GM23338 (cell line): ENCODE measurements around the gene TMEM178B. TPM values are rescaled to one million over a fixed set of nuclear protein-coding genes. Genes with fewer than 3 reads are reported as not detected.
A peak's percentile ranks its signal among the peaks of the same experiment; 100 is the strongest.

Source experiments
- ATAC-seq: fragments of 200-7000 bp; cut with Tn5 transposase; 3 replicates; pipeline ENCODE4 v1.9.1; 2020
- DNase-seq: peaks from one replicate; pipeline ENCODE4 v3.0.0-alpha.2; 2015; ENCODE audit warnings: low spot score
- H2AFZ ChIP-seq: fragments of 200-600 bp; sonication (generic); 2 replicates; pipeline ENCODE4 v1.8.0; 2016; ENCODE audit warnings: antibody characterized with exemption, mild to moderate bottlenecking, moderate library complexity
- H3F3A ChIP-seq: fragments of 200-600 bp; sonication (generic); replicated peaks from 2 replicates; pipeline ENCODE4 v1.8.0; 2017; ENCODE audit warnings: antibody characterized with exemption, mixed run types, low read depth
- H3K27ac ChIP-seq: fragments of 200-600 bp; sonication (generic); 2 replicates; pipeline ENCODE4 v1.6.1; 2016; ENCODE audit warnings: low read depth
- H3K27me3 ChIP-seq: fragments of 200-600 bp; sonication (generic); 2 replicates; pipeline ENCODE4 v1.8.0; 2016; ENCODE audit warnings: mild to moderate bottlenecking, mixed run types, moderate library complexity; ENCODE audit not compliant: insufficient read depth
- H3K36me3 ChIP-seq: fragments of 200-600 bp; sonication (generic); 2 replicates; pipeline ENCODE4 v1.8.0; 2016; ENCODE audit warnings: mild to moderate bottlenecking; ENCODE audit not compliant: insufficient read depth
- H3K4me1 ChIP-seq: fragments of 200-600 bp; sonication (generic); 2 replicates; pipeline ENCODE4 v1.8.0; 2016; ENCODE audit warnings: mild to moderate bottlenecking, moderate library complexity; ENCODE audit not compliant: insufficient read depth
- H3K4me2 ChIP-seq: fragments of 200-600 bp; sonication (generic); 2 replicates; pipeline ENCODE4 v1.7.1; 2017; ENCODE audit warnings: mixed run types
- H3K4me3 ChIP-seq: fragments of 200-600 bp; sonication (generic); 2 replicates; pipeline ENCODE4 v1.6.1; 2016; ENCODE audit warnings: mixed run types
- H3K79me2 ChIP-seq: fragments of 200-600 bp; sonication (generic); replicated peaks from 2 replicates; pipeline ENCODE4 v1.8.0; 2017; ENCODE audit warnings: mild to moderate bottlenecking; ENCODE audit not compliant: insufficient read depth
- H3K9me2 ChIP-seq: fragments of 200-600 bp; sonication (generic); 2 replicates; pipeline ENCODE4 v1.8.0; 2017; ENCODE audit not compliant: insufficient read depth
- H4K20me1 ChIP-seq: fragments of 200-600 bp; sonication (generic); replicated peaks from 2 replicates; pipeline ENCODE4 v1.8.0; 2017; ENCODE audit warnings: mild to moderate bottlenecking; ENCODE audit not compliant: insufficient read depth
- H3K27ac Mint-ChIP-seq: 2 replicates; pipeline ENCODE4 v1.8.0; 2020; ENCODE audit warnings: inconsistent platforms, mild to moderate bottlenecking, moderate library complexity, mixed read lengths
- H3K27me3 Mint-ChIP-seq: 3 replicates; pipeline ENCODE4 v1.8.0; 2022; ENCODE audit warnings: low read depth, mild to moderate bottlenecking, moderate library complexity, mixed read lengths, inconsistent platforms; ENCODE audit not compliant: insufficient read depth, poor library complexity
- H3K36me3 Mint-ChIP-seq: 3 replicates; pipeline ENCODE4 v1.8.0; 2021; ENCODE audit warnings: low read depth, mild to moderate bottlenecking, inconsistent platforms, moderate library complexity, mixed read lengths
- H3K4me1 Mint-ChIP-seq: 3 replicates; pipeline ENCODE4 v1.8.0; 2020; ENCODE audit warnings: mild to moderate bottlenecking, inconsistent platforms, mixed read lengths
- H3K4me3 Mint-ChIP-seq: 3 replicates; pipeline ENCODE4 v1.8.0; 2021; ENCODE audit warnings: moderate library complexity, mild to moderate bottlenecking, inconsistent platforms, mixed read lengths
- H3K9me3 Mint-ChIP-seq: 3 replicates; pipeline ENCODE4 v1.8.0; 2020; ENCODE audit warnings: moderate library complexity, mild to moderate bottlenecking, inconsistent platforms, mixed read lengths
- CREB1 ChIP-seq: fragments of 250-450 bp; sonication (Bioruptor Pico); IDR thresholded peaks from 2 replicates; pipeline ENCODE4 v1.5.0; 2020; ENCODE audit warnings: low read depth, mild to moderate bottlenecking, moderate library complexity
- ETS1 ChIP-seq: IDR thresholded peaks from 2 replicates; pipeline ENCODE4 v1.6.1; 2016; ENCODE audit warnings: antibody characterized with exemption
- EZH2 ChIP-seq: fragments of 200-600 bp; sonication (generic); IDR thresholded peaks from one replicate; pipeline ENCODE4 v1.8.0; 2017; ENCODE audit warnings: antibody characterized with exemption, mild to moderate bottlenecking, low read depth; ENCODE audit not compliant: unreplicated experiment
- EZH2phosphoT487 ChIP-seq: fragments of 200-600 bp; sonication (generic); IDR thresholded peaks from one replicate; pipeline ENCODE4 v1.8.1; 2018; ENCODE audit warnings: antibody characterized with exemption; ENCODE audit not compliant: unreplicated experiment
- JUNB ChIP-seq: IDR thresholded peaks from one replicate; pipeline ENCODE4 v1.6.1; 2016; ENCODE audit warnings: antibody characterized with exemption; ENCODE audit not compliant: unreplicated experiment
- NANOG ChIP-seq: IDR thresholded peaks from 2 replicates; pipeline ENCODE4 v1.6.1; 2016; ENCODE audit warnings: antibody characterized with exemption, borderline replicate concordance
- POLR2AphosphoS5 ChIP-seq: IDR thresholded peaks from 2 replicates; pipeline ENCODE4 v1.6.1; 2016; ENCODE audit warnings: antibody characterized with exemption, low read depth
- STAT1 ChIP-seq: IDR thresholded peaks from one replicate; pipeline ENCODE4 v1.6.1; 2016; ENCODE audit warnings: antibody characterized with exemption; ENCODE audit not compliant: unreplicated experiment
- ZNF114 ChIP-seq: fragments of 250-450 bp; sonication (Bioruptor Pico); IDR thresholded peaks from 2 replicates; pipeline ENCODE4 v1.5.0; 2020; ENCODE audit warnings: mild to moderate bottlenecking, moderate library complexity
- ZNF331 ChIP-seq: fragments of 250-450 bp; sonication (Bioruptor Pico); IDR thresholded peaks from 2 replicates; pipeline ENCODE4 v1.5.0; 2020; ENCODE audit warnings: low read depth, mild to moderate bottlenecking, moderate library complexity
- ZNF462 ChIP-seq: fragments of 250-450 bp; sonication (Bioruptor Pico); IDR thresholded peaks from 2 replicates; pipeline ENCODE4 v1.5.0; 2020; ENCODE audit warnings: mild to moderate bottlenecking, moderate library complexity
- polyA plus RNA-seq: library from polyadenylated mRNA; unstranded; fragments of >200 nt; fragmentation: Nextera tagmentation; extraction: Ambion mirVana; gene quantifications from 2 replicates; pipeline ENCODE4 v1.2.1, GENCODE V29; 2016
- total RNA-seq: library from RNA; depleted of rRNA; stranded (reverse); fragments of >200 nt; shearing (Covaris generic); gene quantifications from 2 replicates; pipeline ENCODE4 v1.2.3, GENCODE V29; 2014
- TF ChIP-seq, protein P1 (sequence below): IDR thresholded peaks from one replicate; pipeline ENCODE4 v1.6.1; 2018; ENCODE audit warnings: antibody characterized with exemption; ENCODE audit not compliant: unreplicated experiment
- TF ChIP-seq, protein P2 (sequence below), 2 experiments: fragments of 200-600 bp in 1 of 2; sonication (generic) in 1 of 2; conservative IDR thresholded peaks; 2 replicates each; pipeline versions ENCODE4 v1.5.1 to v1.6.1; 2016 to 2017; ENCODE audit warnings: antibody characterized with exemption in 2 of 2, low read depth in 2 of 2, mild to moderate bottlenecking in 2 of 2, moderate library complexity in 1 of 2

TMEM178B gene
- total and polyA plus RNA-seq, 2 experiments from 2014 or later: 4.9 to 15.6 TPM

DNA sequence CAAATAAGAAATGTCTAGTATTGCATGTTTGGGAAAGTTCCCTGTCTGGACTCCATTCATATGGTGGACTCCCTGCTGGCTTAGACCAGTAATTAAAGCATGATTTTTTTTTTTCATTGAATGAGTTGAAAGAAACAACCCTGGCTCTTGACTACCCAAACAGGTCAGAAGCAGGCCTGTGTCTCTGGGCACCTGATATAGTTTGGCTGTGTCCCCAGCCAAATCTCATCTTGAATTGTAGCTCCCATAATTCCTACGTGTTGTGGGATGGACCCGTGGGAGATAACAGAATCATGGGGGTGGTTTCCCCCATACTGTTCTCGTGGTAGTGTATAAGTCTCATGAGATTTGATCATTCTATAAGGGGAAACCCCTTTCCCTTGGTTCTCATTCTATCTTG, 206.2 kb downstream of the TMEM178B start:
- no peaks in the 10 kb centered on the region for H4K20me1 ChIP-seq
- no peak overlapping the region for H3K27ac ChIP-seq
- DNase-seq: no peak
- H3K4me1 ChIP-seq: no peaks in the 10 kb centered on the region
- Mint-ChIP-seq H3K4me1 (peaks cover 14% of the 10 kb centered on the region; the same call in 2 of the 3 replicates), H3K27me3 (peaks cover 2% of the 10 kb centered on the region), H3K9me3 (no peaks in the 10 kb centered on the region), H3K27ac (peak overlapping the region; percentile 31; the same call in 1 of the 2 replicates), H3K36me3 (no peaks in the 10 kb centered on the region), H3K4me3 (no peak overlapping the region)
- H2AFZ ChIP-seq: no peak overlapping the region
- H3K36me3 ChIP-seq: no peaks in the 10 kb centered on the region
- H3K79me2 ChIP-seq: no peaks in the 10 kb centered on the region; the same call in 1 of the 2 replicates
- no peaks in the 10 kb centered on the region for H3F3A ChIP-seq
- 0 out of 2 replicates have a peak, but pooled peaks cover 2% of the 10 kb centered on the region for H3K9me2 ChIP-seq
- no peaks in the 10 kb centered on the region for H3K27me3 ChIP-seq
- no peak overlapping the region for H3K4me2 ChIP-seq
- ATAC-seq: no peak
- no peak for TF ChIP-seq POLR2AphosphoS5
- no peak for TF ChIP-seq STAT1
- TF ChIP-seq EZH2phosphoT487: no peak
- TF ChIP-seq, protein P1, sequence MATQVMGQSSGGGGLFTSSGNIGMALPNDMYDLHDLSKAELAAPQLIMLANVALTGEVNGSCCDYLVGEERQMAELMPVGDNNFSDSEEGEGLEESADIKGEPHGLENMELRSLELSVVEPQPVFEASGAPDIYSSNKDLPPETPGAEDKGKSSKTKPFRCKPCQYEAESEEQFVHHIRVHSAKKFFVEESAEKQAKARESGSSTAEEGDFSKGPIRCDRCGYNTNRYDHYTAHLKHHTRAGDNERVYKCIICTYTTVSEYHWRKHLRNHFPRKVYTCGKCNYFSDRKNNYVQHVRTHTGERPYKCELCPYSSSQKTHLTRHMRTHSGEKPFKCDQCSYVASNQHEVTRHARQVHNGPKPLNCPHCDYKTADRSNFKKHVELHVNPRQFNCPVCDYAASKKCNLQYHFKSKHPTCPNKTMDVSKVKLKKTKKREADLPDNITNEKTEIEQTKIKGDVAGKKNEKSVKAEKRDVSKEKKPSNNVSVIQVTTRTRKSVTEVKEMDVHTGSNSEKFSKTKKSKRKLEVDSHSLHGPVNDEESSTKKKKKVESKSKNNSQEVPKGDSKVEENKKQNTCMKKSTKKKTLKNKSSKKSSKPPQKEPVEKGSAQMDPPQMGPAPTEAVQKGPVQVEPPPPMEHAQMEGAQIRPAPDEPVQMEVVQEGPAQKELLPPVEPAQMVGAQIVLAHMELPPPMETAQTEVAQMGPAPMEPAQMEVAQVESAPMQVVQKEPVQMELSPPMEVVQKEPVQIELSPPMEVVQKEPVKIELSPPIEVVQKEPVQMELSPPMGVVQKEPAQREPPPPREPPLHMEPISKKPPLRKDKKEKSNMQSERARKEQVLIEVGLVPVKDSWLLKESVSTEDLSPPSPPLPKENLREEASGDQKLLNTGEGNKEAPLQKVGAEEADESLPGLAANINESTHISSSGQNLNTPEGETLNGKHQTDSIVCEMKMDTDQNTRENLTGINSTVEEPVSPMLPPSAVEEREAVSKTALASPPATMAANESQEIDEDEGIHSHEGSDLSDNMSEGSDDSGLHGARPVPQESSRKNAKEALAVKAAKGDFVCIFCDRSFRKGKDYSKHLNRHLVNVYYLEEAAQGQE: no peak
- TF ChIP-seq, protein P2, sequence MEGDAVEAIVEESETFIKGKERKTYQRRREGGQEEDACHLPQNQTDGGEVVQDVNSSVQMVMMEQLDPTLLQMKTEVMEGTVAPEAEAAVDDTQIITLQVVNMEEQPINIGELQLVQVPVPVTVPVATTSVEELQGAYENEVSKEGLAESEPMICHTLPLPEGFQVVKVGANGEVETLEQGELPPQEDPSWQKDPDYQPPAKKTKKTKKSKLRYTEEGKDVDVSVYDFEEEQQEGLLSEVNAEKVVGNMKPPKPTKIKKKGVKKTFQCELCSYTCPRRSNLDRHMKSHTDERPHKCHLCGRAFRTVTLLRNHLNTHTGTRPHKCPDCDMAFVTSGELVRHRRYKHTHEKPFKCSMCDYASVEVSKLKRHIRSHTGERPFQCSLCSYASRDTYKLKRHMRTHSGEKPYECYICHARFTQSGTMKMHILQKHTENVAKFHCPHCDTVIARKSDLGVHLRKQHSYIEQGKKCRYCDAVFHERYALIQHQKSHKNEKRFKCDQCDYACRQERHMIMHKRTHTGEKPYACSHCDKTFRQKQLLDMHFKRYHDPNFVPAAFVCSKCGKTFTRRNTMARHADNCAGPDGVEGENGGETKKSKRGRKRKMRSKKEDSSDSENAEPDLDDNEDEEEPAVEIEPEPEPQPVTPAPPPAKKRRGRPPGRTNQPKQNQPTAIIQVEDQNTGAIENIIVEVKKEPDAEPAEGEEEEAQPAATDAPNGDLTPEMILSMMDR (conservative IDR thresholded peaks at IDR 0.05; ENCODE audit: low read depth in 2 of 2): no peak
- no peak for TF ChIP-seq ZNF331 (CRISPR knock-in tag)
- TF ChIP-seq NANOG: no peak
- TF ChIP-seq CREB1 (CRISPR knock-in tag): no peak
- no peak for TF ChIP-seq ETS1
- no peak for TF ChIP-seq ZNF462 (CRISPR knock-in tag)
- TF ChIP-seq ZNF114 (CRISPR knock-in tag): no peak
- TF ChIP-seq EZH2: no peak
- TF ChIP-seq JUNB: no peak
- no peak overlapping the region for H3K4me3 ChIP-seq
